H9 (cell line): Measurements from ENCODE around the gene MAP3K9. TPM values are rescaled to one million over a fixed set of nuclear protein-coding genes. Genes with fewer than 3 reads are reported as not detected.
A peak's percentile ranks its signal among the peaks of the same experiment; 100 is the strongest.

Source experiments
- DNase-seq: peaks from one replicate; pipeline ENCODE4 v3.0.0-alpha.2; 2017
- H2AFZ ChIP-seq: one replicate; pipeline ENCODE4 v1.6.1; 2013; ENCODE audit warnings: mild to moderate bottlenecking, low read length, control low read depth, moderate library complexity
- H2AK5ac ChIP-seq: 2 replicates; pipeline ENCODE4 v1.6.1; 2013; ENCODE audit warnings: low read length, control low read depth, mixed read lengths; ENCODE audit not compliant: insufficient read length
- H2BK120ac ChIP-seq: one replicate; pipeline ENCODE4 v1.6.1; 2013; ENCODE audit warnings: low read depth, mild to moderate bottlenecking, low read length, control low read depth, inconsistent platforms; ENCODE audit not compliant: poor library complexity, severe bottlenecking
- H2BK12ac ChIP-seq: 2 replicates; pipeline ENCODE4 v1.6.1; 2013; ENCODE audit warnings: low read length, control low read depth, mixed read lengths, low read depth; ENCODE audit not compliant: insufficient read length
- H2BK15ac ChIP-seq: 2 replicates; pipeline ENCODE4 v1.6.1; 2013; ENCODE audit warnings: low read depth, low read length, control low read depth
- H2BK20ac ChIP-seq: one replicate; pipeline ENCODE4 v1.6.1; 2013; ENCODE audit warnings: low read depth, mild to moderate bottlenecking, low read length, control low read depth, inconsistent platforms; ENCODE audit not compliant: poor library complexity, severe bottlenecking
- H2BK5ac ChIP-seq: 2 replicates; pipeline ENCODE4 v1.6.1; 2013; ENCODE audit warnings: low read length, control low read depth, mixed read lengths; ENCODE audit not compliant: insufficient read length
- H3K14ac ChIP-seq: 2 replicates; pipeline ENCODE4 v1.6.1; 2013; ENCODE audit warnings: low read length, control low read depth; ENCODE audit not compliant: insufficient read depth
- H3K18ac ChIP-seq: 2 replicates; pipeline ENCODE4 v1.6.1; 2013; ENCODE audit warnings: low read depth, mild to moderate bottlenecking, mixed read lengths, low read length, control low read depth; ENCODE audit not compliant: insufficient read length
- H3K23ac ChIP-seq: 2 replicates; pipeline ENCODE4 v1.6.1; 2013; ENCODE audit warnings: low read length, control low read depth, mixed read lengths, low read depth; ENCODE audit not compliant: insufficient read length
- H3K23me2 ChIP-seq: 2 replicates; pipeline ENCODE4 v1.6.1; 2013; ENCODE audit warnings: low read depth, mild to moderate bottlenecking, mixed read lengths, low read length, control low read depth; ENCODE audit not compliant: insufficient read length, poor library complexity, severe bottlenecking
- H3K27ac ChIP-seq: 2 replicates; pipeline ENCODE4 v1.5.1; 2013; ENCODE audit warnings: low read length, control low read depth, mixed read lengths, low read depth; ENCODE audit not compliant: insufficient read length
- H3K27me3 ChIP-seq: 2 replicates; pipeline ENCODE4 v1.6.1; 2013; ENCODE audit warnings: low read length, control low read depth, inconsistent platforms; ENCODE audit not compliant: insufficient read depth
- H3K4ac ChIP-seq: 2 replicates; pipeline ENCODE4 v1.6.1; 2013; ENCODE audit warnings: low read depth, mild to moderate bottlenecking, control low read depth, inconsistent platforms, low read length, moderate library complexity
- H3K4me1 ChIP-seq: 2 replicates; pipeline ENCODE4 v1.6.1; 2013; ENCODE audit warnings: low read length, control low read depth, inconsistent platforms; ENCODE audit not compliant: insufficient read depth
- H3K4me2 ChIP-seq: 2 replicates; pipeline ENCODE4 v1.6.1; 2013; ENCODE audit warnings: low read length, control low read depth, mixed read lengths; ENCODE audit not compliant: insufficient read length, insufficient read depth
- H3K56ac ChIP-seq: 2 replicates; pipeline ENCODE4 v1.6.1; 2013; ENCODE audit warnings: low read depth, mild to moderate bottlenecking, mixed read lengths, low read length, control low read depth; ENCODE audit not compliant: insufficient read length
- H3K79me1 ChIP-seq: 2 replicates; pipeline ENCODE4 v1.6.1; 2013; ENCODE audit warnings: low read depth, mild to moderate bottlenecking, moderate library complexity, low read length, control low read depth, inconsistent platforms; ENCODE audit not compliant: insufficient read depth, poor library complexity, severe bottlenecking
- H3K79me2 ChIP-seq: 2 replicates; pipeline ENCODE4 v1.6.1; 2013; ENCODE audit warnings: low read length, control low read depth, inconsistent platforms; ENCODE audit not compliant: insufficient read depth
- H3K9ac ChIP-seq: 2 replicates; pipeline ENCODE4 v1.6.1; 2013; ENCODE audit warnings: low read length, control low read depth, mixed read lengths; ENCODE audit not compliant: insufficient read length; ENCODE audit errors: extremely low read depth
- H3K9me3 ChIP-seq: one replicate; pipeline ENCODE4 v1.6.1; 2013; ENCODE audit warnings: low read depth, low read length, inconsistent platforms; ENCODE audit not compliant: control insufficient read depth
- H3T11ph ChIP-seq: one replicate; pipeline ENCODE4 v1.6.1; 2013; ENCODE audit warnings: mild to moderate bottlenecking, low read length, control low read depth, inconsistent platforms
- H4K20me1 ChIP-seq: one replicate; pipeline ENCODE4 v1.6.1; 2013; ENCODE audit not compliant: control insufficient read depth, insufficient read length, insufficient read depth
- H4K5ac ChIP-seq: 2 replicates; pipeline ENCODE4 v1.6.1; 2013; ENCODE audit warnings: low read depth, mild to moderate bottlenecking, mixed read lengths, low read length, control low read depth; ENCODE audit not compliant: insufficient read length
- H4K8ac ChIP-seq: replicated peaks from 2 replicates; pipeline ENCODE4 v1.6.1; 2013; ENCODE audit warnings: low read length, control low read depth, mixed read lengths, low read depth; ENCODE audit not compliant: insufficient read length
- H4K91ac ChIP-seq: 2 replicates; pipeline ENCODE4 v1.6.1; 2013; ENCODE audit warnings: low read depth, mild to moderate bottlenecking, moderate library complexity, mixed read lengths, low read length, control low read depth; ENCODE audit not compliant: insufficient read length
- H3K27ac Mint-ChIP-seq, 3 experiments: 2 replicates in 2 of 3; 3 replicates in 1 of 3; pipeline ENCODE4 v1.8.0; 2020 to 2021; ENCODE audit warnings: mixed read lengths in 3 of 3, mild to moderate bottlenecking in 1 of 3, moderate library complexity in 1 of 3
- H3K27me3 Mint-ChIP-seq: 2 replicates; pipeline ENCODE4 v1.8.0; 2021; ENCODE audit warnings: low read depth, mild to moderate bottlenecking, moderate library complexity, mixed read lengths
- H3K36me3 Mint-ChIP-seq, 3 experiments: 2 replicates in 2 of 3; 3 replicates in 1 of 3; pipeline ENCODE4 v1.8.0; 2020 to 2021; ENCODE audit warnings: low read depth in 3 of 3, mixed read lengths in 3 of 3; ENCODE audit not compliant: insufficient read depth in 1 of 3
- H3K4me1 Mint-ChIP-seq, 2 experiments: 2 replicates each; pipeline ENCODE4 v1.8.0; 2020; ENCODE audit warnings: mixed read lengths in 2 of 2
- H3K4me3 Mint-ChIP-seq, 2 experiments: 2 replicates in 1 of 2; 3 replicates in 1 of 2; pipeline ENCODE4 v1.8.0; 2020 to 2021; ENCODE audit warnings: mild to moderate bottlenecking in 2 of 2, mixed read lengths in 2 of 2, moderate library complexity in 1 of 2
- H3K9me3 Mint-ChIP-seq, 2 experiments: 2 replicates in 1 of 2; 3 replicates in 1 of 2; pipeline ENCODE4 v1.8.0; 2020; ENCODE audit warnings: mild to moderate bottlenecking in 2 of 2, mixed read lengths in 2 of 2, moderate library complexity in 1 of 2
- WGBS: extraction: QIAGEN DNeasy Blood & Tissue Kit; methylation state at CpG from one replicate; pipeline ENCODE4 v1.1.7; 2013; ENCODE audit warnings: missing lambda C conversion rate, low lambda C conversion rate, mixed read lengths; ENCODE audit not compliant: insufficient read length; ENCODE audit errors: extremely low coverage; 5-methylcytosine and 5-hydroxymethylcytosine counted together
- total RNA-seq: library from RNA; stranded (reverse); gene quantifications from 2 replicates; pipeline ENCODE4 v1.2.1, GENCODE V29; 2021
- TF ChIP-seq, protein P1 (sequence below): fragments of 200-600 bp; sonication (generic); conservative IDR thresholded peaks from 3 replicates; pipeline ENCODE4 v1.8.0; 2021; ENCODE audit warnings: antibody characterized with exemption, mild to moderate bottlenecking

MAP3K9 gene
- total RNA-seq, 1 experiment from 2014 or later, result 20.0 TPM

DNA sequence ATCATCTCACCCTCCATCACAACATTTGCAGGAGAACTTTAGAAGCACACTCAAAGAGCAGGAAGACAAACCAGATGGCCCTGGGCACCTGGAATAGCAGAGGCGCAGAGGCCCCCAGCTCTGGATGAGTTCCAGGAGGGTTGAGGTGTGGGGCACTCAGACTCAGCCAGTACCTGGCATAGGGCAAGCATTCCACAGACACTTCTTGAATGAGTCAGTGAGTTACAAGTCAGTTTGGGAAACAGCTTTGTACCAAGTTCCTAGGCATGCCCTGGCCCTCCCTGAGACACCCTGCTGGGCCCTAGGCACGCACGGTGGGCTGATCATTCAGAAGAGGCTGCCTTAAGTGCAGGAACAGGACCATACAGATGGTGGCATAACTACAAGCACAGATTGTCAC lies 54.3 kb downstream of the MAP3K9 start:
- H2BK15ac ChIP-seq, result no peak overlapping the region
- no peaks in the 10 kb centered on the region for H3K9me3 ChIP-seq
- no peak overlapping the region for H3K9ac ChIP-seq
- no peak overlapping the region for H4K5ac ChIP-seq
- Mint-ChIP-seq H3K4me3 (no peak overlapping the region), H3K4me1 (peaks cover 0 to 6% of the 10 kb centered on the region in 2 experiments; a peak in 1 of 4 replicates), H3K27ac (no peak overlapping the region; a peak in 1 of 7 replicates), H3K9me3 (no peaks in the 10 kb centered on the region), H3K27me3 (no peaks in the 10 kb centered on the region; the same call in 1 of the 2 replicates), H3K36me3 (peaks cover 10 to 46% (median 37%) of the 10 kb centered on the region in 3 experiments; a peak in 6 of 7 replicates)
- H4K8ac ChIP-seq, result no peak overlapping the region
- H3K4me2 ChIP-seq, result no peak overlapping the region
- H3K4ac ChIP-seq, result no peak overlapping the region
- WGBS, result no CpG with 5 or more reads among the region's 3 CpGs
- H3K79me2 ChIP-seq, result no peaks in the 10 kb centered on the region
- H3K23me2 ChIP-seq, result no peaks in the 10 kb centered on the region
- no peaks in the 10 kb centered on the region for H3K79me1 ChIP-seq
- no peak overlapping the region for H3K14ac ChIP-seq
- H3K56ac ChIP-seq, result no peak overlapping the region
- no peak overlapping the region for H2AFZ ChIP-seq
- no peak overlapping the region for H3T11ph ChIP-seq
- H2BK20ac ChIP-seq, result no peak overlapping the region
- no peaks in the 10 kb centered on the region for H3K27me3 ChIP-seq
- no peaks in the 10 kb centered on the region for H3K4me1 ChIP-seq
- H4K91ac ChIP-seq, result no peak overlapping the region
- H2BK12ac ChIP-seq, result no peak overlapping the region
- no peak overlapping the region for H2AK5ac ChIP-seq
- peak; percentile 32 for DNase-seq
- no peak overlapping the region for H3K23ac ChIP-seq
- H3K27ac ChIP-seq, result no peak overlapping the region
- H2BK5ac ChIP-seq, result no peak overlapping the region
- TF ChIP-seq, protein P1, sequence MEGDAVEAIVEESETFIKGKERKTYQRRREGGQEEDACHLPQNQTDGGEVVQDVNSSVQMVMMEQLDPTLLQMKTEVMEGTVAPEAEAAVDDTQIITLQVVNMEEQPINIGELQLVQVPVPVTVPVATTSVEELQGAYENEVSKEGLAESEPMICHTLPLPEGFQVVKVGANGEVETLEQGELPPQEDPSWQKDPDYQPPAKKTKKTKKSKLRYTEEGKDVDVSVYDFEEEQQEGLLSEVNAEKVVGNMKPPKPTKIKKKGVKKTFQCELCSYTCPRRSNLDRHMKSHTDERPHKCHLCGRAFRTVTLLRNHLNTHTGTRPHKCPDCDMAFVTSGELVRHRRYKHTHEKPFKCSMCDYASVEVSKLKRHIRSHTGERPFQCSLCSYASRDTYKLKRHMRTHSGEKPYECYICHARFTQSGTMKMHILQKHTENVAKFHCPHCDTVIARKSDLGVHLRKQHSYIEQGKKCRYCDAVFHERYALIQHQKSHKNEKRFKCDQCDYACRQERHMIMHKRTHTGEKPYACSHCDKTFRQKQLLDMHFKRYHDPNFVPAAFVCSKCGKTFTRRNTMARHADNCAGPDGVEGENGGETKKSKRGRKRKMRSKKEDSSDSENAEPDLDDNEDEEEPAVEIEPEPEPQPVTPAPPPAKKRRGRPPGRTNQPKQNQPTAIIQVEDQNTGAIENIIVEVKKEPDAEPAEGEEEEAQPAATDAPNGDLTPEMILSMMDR, result no peak
- H4K20me1 ChIP-seq, result no peaks in the 10 kb centered on the region
- H3K18ac ChIP-seq, result no peak overlapping the region
- no peak overlapping the region for H2BK120ac ChIP-seq
